ENCODE measurements around the gene USP7.

Gene USP7

DNA sequence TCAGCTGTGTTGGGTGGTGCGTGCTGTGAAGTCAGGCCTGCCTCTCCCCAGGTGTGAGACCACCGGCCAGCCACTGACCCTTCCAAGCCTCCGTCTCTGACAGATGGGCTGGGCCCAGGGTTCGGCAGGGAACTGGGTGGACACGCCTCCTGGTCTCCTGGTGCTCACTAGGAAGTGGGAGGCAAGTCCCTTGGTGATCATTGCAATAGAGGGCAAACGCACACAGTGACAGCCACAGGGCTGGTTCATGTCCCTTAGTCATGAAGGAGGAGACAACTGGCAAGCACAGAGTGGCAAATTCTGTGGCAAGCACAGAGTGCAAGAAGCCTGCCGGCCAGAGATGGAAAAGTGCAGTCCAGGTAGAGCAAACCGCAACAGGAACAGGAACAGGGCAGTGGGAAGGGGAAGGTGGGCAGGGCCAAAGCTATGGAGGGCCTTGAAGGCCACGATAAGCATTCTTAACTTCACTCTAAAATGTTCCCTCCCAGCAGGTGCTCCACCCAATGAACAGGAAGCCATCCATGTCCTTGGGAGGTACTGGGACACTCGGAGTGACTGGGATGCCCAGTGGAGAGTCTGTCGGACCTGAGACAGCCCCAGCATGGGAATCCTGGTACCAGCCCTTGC lies 21.9 kb downstream of the USP7 start:
- peaks cover 9% of the 10 kb centered on the region for H3K36me3 ChIP-seq (ENCODE audit: control insufficient read depth, low read length)
- H3F3A ChIP-seq (ENCODE audit: control insufficient read depth, insufficient read depth): peaks cover 40% of the 10 kb centered on the region
- peak overlapping the region; percentile 99 for H3K27ac ChIP-seq (ENCODE audit: low read depth, low read length)
- no peaks in the 10 kb centered on the region for H3K9me2 ChIP-seq (replicated peaks; ENCODE audit: control insufficient read depth, low read length)
- peak overlapping the region; percentile 100 for H3K4me2 ChIP-seq (ENCODE audit: low read length)
- no peaks in the 10 kb centered on the region for H3K27me3 ChIP-seq (ENCODE audit: control insufficient read depth, low read length)
- H3K4me3 ChIP-seq (ENCODE audit: low read length): peak overlapping the region; percentile 82
- peaks cover 100% of the 10 kb centered on the region for H3K4me1 ChIP-seq (ENCODE audit: control insufficient read depth, low read length)
- H4K20me1 ChIP-seq (ENCODE audit: control insufficient read depth, insufficient read depth, low read depth, low read length): peaks cover 84% of the 10 kb centered on the region
- H3K79me2 ChIP-seq (ENCODE audit: control insufficient read depth, low read length): peaks cover 100% of the 10 kb centered on the region
- TF ChIP-seq EZH2phosphoT487 (IDR thresholded peaks at IDR 0.05; ENCODE audit: borderline replicate concordance, low read length): no peak
- TF ChIP-seq, protein P1, sequence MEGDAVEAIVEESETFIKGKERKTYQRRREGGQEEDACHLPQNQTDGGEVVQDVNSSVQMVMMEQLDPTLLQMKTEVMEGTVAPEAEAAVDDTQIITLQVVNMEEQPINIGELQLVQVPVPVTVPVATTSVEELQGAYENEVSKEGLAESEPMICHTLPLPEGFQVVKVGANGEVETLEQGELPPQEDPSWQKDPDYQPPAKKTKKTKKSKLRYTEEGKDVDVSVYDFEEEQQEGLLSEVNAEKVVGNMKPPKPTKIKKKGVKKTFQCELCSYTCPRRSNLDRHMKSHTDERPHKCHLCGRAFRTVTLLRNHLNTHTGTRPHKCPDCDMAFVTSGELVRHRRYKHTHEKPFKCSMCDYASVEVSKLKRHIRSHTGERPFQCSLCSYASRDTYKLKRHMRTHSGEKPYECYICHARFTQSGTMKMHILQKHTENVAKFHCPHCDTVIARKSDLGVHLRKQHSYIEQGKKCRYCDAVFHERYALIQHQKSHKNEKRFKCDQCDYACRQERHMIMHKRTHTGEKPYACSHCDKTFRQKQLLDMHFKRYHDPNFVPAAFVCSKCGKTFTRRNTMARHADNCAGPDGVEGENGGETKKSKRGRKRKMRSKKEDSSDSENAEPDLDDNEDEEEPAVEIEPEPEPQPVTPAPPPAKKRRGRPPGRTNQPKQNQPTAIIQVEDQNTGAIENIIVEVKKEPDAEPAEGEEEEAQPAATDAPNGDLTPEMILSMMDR (IDR thresholded peaks at IDR 0.05; ENCODE audit: low read depth, low read length, poor library complexity, severe bottlenecking): no peak
- no peaks in the 10 kb centered on the region for H3K9me3 ChIP-seq (ENCODE audit: control insufficient read depth, insufficient read depth, low read length)

DNA sequence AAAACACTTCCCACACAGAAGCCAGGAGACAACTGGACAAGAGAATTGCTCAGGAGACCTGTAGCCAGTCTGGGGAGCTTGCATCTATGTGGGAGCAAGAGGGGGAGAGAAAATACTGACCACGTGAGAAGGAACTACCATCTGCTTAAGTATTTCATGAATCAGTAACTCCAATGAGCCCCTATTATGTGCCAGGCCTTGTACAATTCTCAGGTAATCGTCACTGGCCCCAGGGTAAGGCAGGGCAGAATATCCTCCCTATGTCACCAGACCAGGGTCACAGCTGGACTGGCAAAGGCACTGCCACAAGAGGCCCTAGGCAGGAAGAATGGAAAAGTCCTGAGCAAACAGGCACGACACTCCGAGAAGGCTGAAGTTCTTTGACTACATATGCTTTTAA lies 25.9 kb downstream of the USP7 start:
- peaks cover 89% of the 10 kb centered on the region for H4K20me1 ChIP-seq (ENCODE audit: control insufficient read depth, insufficient read depth, low read depth, low read length)
- no peaks in the 10 kb centered on the region for H3K9me2 ChIP-seq (replicated peaks; ENCODE audit: control insufficient read depth, low read length)
- peaks cover 12% of the 10 kb centered on the region; the same call in 1 of the 2 replicates for H3K36me3 ChIP-seq (ENCODE audit: control insufficient read depth, low read length)
- H3K9me3 ChIP-seq (ENCODE audit: control insufficient read depth, insufficient read depth, low read length): no peaks in the 10 kb centered on the region
- H3K4me1 ChIP-seq (ENCODE audit: control insufficient read depth, low read length): peaks cover 88% of the 10 kb centered on the region
- peaks cover 100% of the 10 kb centered on the region for H3K79me2 ChIP-seq (ENCODE audit: control insufficient read depth, low read length)
- H3K27me3 ChIP-seq (ENCODE audit: control insufficient read depth, low read length): no peaks in the 10 kb centered on the region
- TF ChIP-seq, protein P1 (IDR thresholded peaks at IDR 0.05; ENCODE audit: low read depth, low read length, poor library complexity, severe bottlenecking): no peak
- no peak for TF ChIP-seq EZH2phosphoT487 (IDR thresholded peaks at IDR 0.05; ENCODE audit: borderline replicate concordance, low read length)
- peak overlapping the region; percentile 48 for H3K4me2 ChIP-seq (ENCODE audit: low read length)
- peak overlapping the region; percentile 16; the same call in 1 of the 2 replicates for H3K4me3 ChIP-seq (ENCODE audit: low read length)
- H3F3A ChIP-seq (ENCODE audit: control insufficient read depth, insufficient read depth): peaks cover 9% of the 10 kb centered on the region
- 0 out of 2 replicates have a peak overlapping the region, but pooled peaks have one; percentile 8 for H3K27ac ChIP-seq (ENCODE audit: low read depth, low read length)

DNA sequence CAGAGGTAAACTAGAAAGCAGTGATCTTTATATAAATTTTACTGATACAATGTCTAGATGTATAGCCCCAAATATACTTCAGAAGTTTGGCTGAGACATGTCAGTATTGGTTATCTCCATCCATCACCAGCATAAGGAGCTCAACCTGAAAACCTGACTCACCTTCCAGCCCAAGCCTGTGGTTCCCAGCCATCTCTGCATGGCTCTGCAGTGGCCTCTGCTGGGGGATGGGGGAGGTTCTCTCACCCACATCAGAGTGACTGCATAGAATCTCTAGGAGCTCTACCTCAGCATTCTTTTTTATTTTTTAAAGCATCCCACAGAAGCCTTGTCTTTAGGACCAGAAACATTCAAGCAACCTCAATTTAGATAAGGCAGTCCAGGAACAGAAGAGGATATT lies 27.3 kb downstream of the USP7 start:
- peaks cover 9% of the 10 kb centered on the region for H3F3A ChIP-seq (ENCODE audit: control insufficient read depth, insufficient read depth)
- peak overlapping the region; percentile 41; the same call in 1 of the 2 replicates for H3K4me3 ChIP-seq (ENCODE audit: low read length)
- no peaks in the 10 kb centered on the region for H3K27me3 ChIP-seq (ENCODE audit: control insufficient read depth, low read length)
- peaks cover 86% of the 10 kb centered on the region for H4K20me1 ChIP-seq (ENCODE audit: control insufficient read depth, insufficient read depth, low read depth, low read length)
- H3K9me3 ChIP-seq (ENCODE audit: control insufficient read depth, insufficient read depth, low read length): no peaks in the 10 kb centered on the region
- H3K79me2 ChIP-seq (ENCODE audit: control insufficient read depth, low read length): peaks cover 100% of the 10 kb centered on the region
- TF ChIP-seq EZH2phosphoT487 (IDR thresholded peaks at IDR 0.05; ENCODE audit: borderline replicate concordance, low read length): no peak
- TF ChIP-seq, protein P1 (IDR thresholded peaks at IDR 0.05; ENCODE audit: low read depth, low read length, poor library complexity, severe bottlenecking): peak; percentile 62
- peak overlapping the region; percentile 19 for H3K27ac ChIP-seq (ENCODE audit: low read depth, low read length)
- H3K4me2 ChIP-seq (ENCODE audit: low read length): peak overlapping the region; percentile 48
- H3K4me1 ChIP-seq (ENCODE audit: control insufficient read depth, low read length): peaks cover 74% of the 10 kb centered on the region
- H3K36me3 ChIP-seq (ENCODE audit: control insufficient read depth, low read length): peaks cover 8% of the 10 kb centered on the region; the same call in 1 of the 2 replicates
- H3K9me2 ChIP-seq (replicated peaks; ENCODE audit: control insufficient read depth, low read length): no peaks in the 10 kb centered on the region
